ENCODE results near the gene AP3B1.
A peak's percentile ranks its signal among the peaks of the same experiment; 100 is the strongest.

AP3B1 gene

DNA sequence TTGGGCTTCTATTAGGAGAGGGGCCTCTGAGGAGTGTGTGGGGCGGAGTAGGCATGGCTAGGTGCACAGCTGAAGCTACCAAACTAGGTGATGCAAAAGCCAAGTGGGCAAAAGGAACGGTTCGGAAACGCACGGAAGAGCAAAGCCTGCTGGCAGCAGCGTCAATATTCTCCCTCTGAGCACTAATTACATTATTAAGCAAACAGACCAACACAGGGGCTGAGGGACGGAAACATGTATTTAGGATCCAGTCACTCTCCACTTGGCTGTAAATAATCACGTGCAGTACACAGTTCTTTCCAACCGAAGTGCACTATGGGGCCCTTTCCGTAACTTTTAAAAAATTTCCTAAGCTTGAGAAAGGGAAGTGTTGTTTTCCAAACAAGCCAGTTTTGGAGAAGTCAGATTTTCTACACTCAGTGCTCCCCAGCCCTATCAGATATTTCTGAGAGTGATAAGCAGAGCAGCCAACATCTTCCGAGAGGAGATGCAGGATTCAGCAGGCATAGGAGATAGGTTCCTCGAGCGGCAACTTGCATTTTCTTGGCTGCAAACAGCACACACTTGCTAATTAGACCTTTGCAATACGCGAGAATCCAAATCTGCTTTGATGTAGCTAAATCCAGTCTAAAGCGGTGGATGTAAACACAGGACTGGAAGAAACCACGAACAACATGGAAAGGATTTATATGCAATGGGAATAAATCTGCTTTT is 301.2 kb downstream of the AP3B1 start:
- H3K18ac ChIP-seq (ENCODE audit: low read length), result no peak overlapping the region
- no peak overlapping the region for H2AK5ac ChIP-seq (ENCODE audit: low read length)
- no peak overlapping the region for H3K4me2 ChIP-seq (ENCODE audit: low read length)
- H2BK15ac ChIP-seq (replicated peaks; ENCODE audit: low read depth), result no peak overlapping the region
- no peak overlapping the region for H3K23ac ChIP-seq (ENCODE audit: low read length)
- no CpG with 5 or more reads among the region's 17 CpGs for WGBS (ENCODE audit: extremely low coverage, insufficient coverage, low lambda C conversion rate)
- H4K5ac ChIP-seq (ENCODE audit: low read length), result no peak overlapping the region
- no peak overlapping the region for H3K4ac ChIP-seq (ENCODE audit: low read depth, low read length)
- H2BK120ac ChIP-seq (ENCODE audit: low read depth, low read length), result no peak overlapping the region
- no peak for DNase-seq
- no peak overlapping the region for H3K9ac ChIP-seq (ENCODE audit: low read length)
- no peaks in the 10 kb centered on the region for H3K79me2 ChIP-seq (ENCODE audit: control insufficient read depth, insufficient read depth, low read length)
- H4K8ac ChIP-seq (ENCODE audit: low read depth, low read length), result no peak overlapping the region
- H2BK5ac ChIP-seq (ENCODE audit: low read length), result no peak overlapping the region
- H3K27ac ChIP-seq (ENCODE audit: low read depth, low read length), result no peak overlapping the region
- peaks cover 3% of the 10 kb centered on the region for H3K27me3 ChIP-seq (ENCODE audit: insufficient read depth, low read length, poor library complexity)
- no peaks in the 10 kb centered on the region for H3K4me1 ChIP-seq (ENCODE audit: control insufficient read depth, low read depth, low read length)
- no peaks in the 10 kb centered on the region for H3K79me1 ChIP-seq (ENCODE audit: low read length)
- H3K56ac ChIP-seq (ENCODE audit: low read length), result no peak overlapping the region
- H3K4me3 ChIP-seq (ENCODE audit: low read length), result no peak overlapping the region
- no peaks in the 10 kb centered on the region for H3K36me3 ChIP-seq (ENCODE audit: control insufficient read depth, insufficient read depth, low read length)

DNA sequence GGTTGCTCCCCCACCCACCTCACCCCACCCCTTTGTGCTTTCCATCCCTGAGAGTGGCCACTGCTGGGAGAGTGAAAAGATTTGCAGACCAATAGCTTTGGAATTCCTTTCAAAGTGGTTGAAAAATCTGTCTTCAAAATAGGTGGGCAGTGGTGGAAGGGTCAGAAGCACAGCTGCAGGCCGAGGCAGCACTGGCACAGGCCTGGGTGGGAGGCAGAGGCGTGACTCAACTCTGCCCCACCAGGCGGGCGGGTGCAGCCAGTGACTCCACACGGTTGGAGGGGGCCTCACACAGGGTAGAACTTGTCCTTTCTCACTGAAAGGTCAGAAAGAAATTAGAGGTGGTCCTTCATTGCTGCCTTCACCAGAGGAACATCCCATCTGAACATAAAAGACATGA is 303.4 kb downstream of the AP3B1 start:
- Histone ChIP-seq H3K27me3 (ENCODE audit: insufficient read depth, low read length, poor library complexity) (peaks cover 3% of the 10 kb centered on the region), H2BK120ac (ENCODE audit: low read depth, low read length) (no peak overlapping the region), H3K27ac (ENCODE audit: low read depth, low read length) (no peak overlapping the region)

DNA sequence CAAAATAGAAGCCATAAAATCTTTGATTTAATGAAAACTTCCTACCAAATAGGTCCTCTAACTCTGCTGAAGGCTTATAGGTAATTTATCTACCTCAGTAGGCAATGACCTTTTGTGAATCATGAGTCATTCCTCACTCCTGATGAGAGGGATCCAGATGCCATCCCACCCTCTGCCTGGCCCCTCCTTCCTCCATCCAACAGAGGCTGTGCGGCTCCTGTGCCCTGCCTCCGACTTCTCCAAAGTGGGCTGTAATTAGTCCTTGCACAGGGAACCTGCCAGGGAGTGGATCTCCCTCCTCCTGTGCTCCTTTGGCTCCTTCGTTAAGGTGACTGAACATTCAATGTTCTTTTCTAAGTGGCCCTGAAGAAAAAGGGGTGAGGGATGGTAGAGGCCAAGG is 304.5 kb downstream of the AP3B1 start:
- Histone ChIP-seq H3K4me1 (ENCODE audit: control insufficient read depth, low read depth, low read length) (no peaks in the 10 kb centered on the region), H3K27ac (ENCODE audit: low read depth, low read length) (no peak overlapping the region)
- no CpG with 5 or more reads among the region's 3 CpGs for WGBS (ENCODE audit: extremely low coverage, insufficient coverage, low lambda C conversion rate)

More for the DNA sequence above, 303.4 kb downstream of the AP3B1 start:
- Histone ChIP-seq H4K5ac (ENCODE audit: low read length) (no peak overlapping the region), H3K36me3 (ENCODE audit: control insufficient read depth, insufficient read depth, low read length) (no peaks in the 10 kb centered on the region), H2BK15ac (replicated peaks; ENCODE audit: low read depth) (no peak overlapping the region), H3K79me2 (ENCODE audit: control insufficient read depth, insufficient read depth, low read length) (no peaks in the 10 kb centered on the region), H3K4me2 (ENCODE audit: low read length) (no peak overlapping the region), H3K23ac (ENCODE audit: low read length) (peak overlapping the region; percentile 4), H2BK5ac (ENCODE audit: low read length) (no peak overlapping the region), H3K4me1 (ENCODE audit: control insufficient read depth, low read depth, low read length) (no peaks in the 10 kb centered on the region), H3K56ac (ENCODE audit: low read length) (no peak overlapping the region), H3K4ac (ENCODE audit: low read depth, low read length) (no peak overlapping the region), H4K8ac (ENCODE audit: low read depth, low read length) (no peak overlapping the region), H2AK5ac (ENCODE audit: low read length) (no peak overlapping the region), H3K9ac (ENCODE audit: low read length) (no peak overlapping the region), H3K18ac (ENCODE audit: low read length) (no peak overlapping the region), H3K79me1 (ENCODE audit: low read length) (no peaks in the 10 kb centered on the region), H3K4me3 (ENCODE audit: low read length) (no peak overlapping the region)
- peak; percentile 23 for DNase-seq
- no CpG with 5 or more reads among the region's 5 CpGs for WGBS (ENCODE audit: extremely low coverage, insufficient coverage, low lambda C conversion rate)

DNA sequence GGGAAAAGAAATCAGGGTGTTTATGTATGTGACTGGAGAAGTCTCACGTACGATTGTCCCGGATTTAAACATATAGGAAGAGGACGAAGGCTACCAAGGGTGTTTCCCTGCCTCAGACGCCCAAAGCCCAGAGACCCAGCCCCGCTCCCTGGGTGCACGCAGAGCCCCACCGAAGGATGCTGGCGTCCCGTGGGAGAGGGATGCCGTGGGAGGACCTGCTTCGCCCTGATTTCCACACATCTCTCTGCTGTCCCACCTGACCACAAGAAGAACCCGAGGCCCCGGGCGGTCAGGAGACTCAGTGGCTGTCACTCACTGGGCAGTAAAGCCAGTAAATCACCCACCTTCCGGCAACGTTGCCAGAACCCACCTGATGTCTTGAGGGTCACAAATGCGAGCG is 306.5 kb downstream of the AP3B1 start:
- Histone ChIP-seq H2AK5ac (ENCODE audit: low read length) (no peak overlapping the region), H3K27ac (ENCODE audit: low read depth, low read length) (no peak overlapping the region), H3K23ac (ENCODE audit: low read length) (no peak overlapping the region), H3K18ac (ENCODE audit: low read length) (no peak overlapping the region), H3K36me3 (ENCODE audit: control insufficient read depth, insufficient read depth, low read length) (no peaks in the 10 kb centered on the region), H3K27me3 (ENCODE audit: insufficient read depth, low read length, poor library complexity) (peaks cover 3% of the 10 kb centered on the region), H3K79me1 (ENCODE audit: low read length) (no peaks in the 10 kb centered on the region), H3K4me2 (ENCODE audit: low read length) (no peak overlapping the region), H3K56ac (ENCODE audit: low read length) (no peak overlapping the region), H2BK5ac (ENCODE audit: low read length) (no peak overlapping the region), H3K4ac (ENCODE audit: low read depth, low read length) (no peak overlapping the region), H4K5ac (ENCODE audit: low read length) (no peak overlapping the region), H3K4me3 (ENCODE audit: low read length) (no peak overlapping the region), H3K4me1 (ENCODE audit: control insufficient read depth, low read depth, low read length) (peaks cover 3% of the 10 kb centered on the region), H2BK15ac (replicated peaks; ENCODE audit: low read depth) (no peak overlapping the region), H2BK120ac (ENCODE audit: low read depth, low read length) (no peak overlapping the region), H4K8ac (ENCODE audit: low read depth, low read length) (no peak overlapping the region), H3K79me2 (ENCODE audit: control insufficient read depth, insufficient read depth, low read length) (no peaks in the 10 kb centered on the region), H3K9ac (ENCODE audit: low read length) (no peak overlapping the region)
- DNase-seq, result no peak
- WGBS (ENCODE audit: extremely low coverage, insufficient coverage, low lambda C conversion rate), result no CpG with 5 or more reads among the region's 19 CpGs

More for the DNA sequence above, 304.5 kb downstream of the AP3B1 start:
- H3K9ac ChIP-seq (ENCODE audit: low read length), result no peak overlapping the region
- no peak overlapping the region for H2BK15ac ChIP-seq (replicated peaks; ENCODE audit: low read depth)
- peaks cover 3% of the 10 kb centered on the region for H3K27me3 ChIP-seq (ENCODE audit: insufficient read depth, low read length, poor library complexity)
- H3K79me1 ChIP-seq (ENCODE audit: low read length), result no peaks in the 10 kb centered on the region
- H3K79me2 ChIP-seq (ENCODE audit: control insufficient read depth, insufficient read depth, low read length), result no peaks in the 10 kb centered on the region
- no peak overlapping the region for H3K4me2 ChIP-seq (ENCODE audit: low read length)
- no peak overlapping the region for H4K8ac ChIP-seq (ENCODE audit: low read depth, low read length)
- H2BK120ac ChIP-seq (ENCODE audit: low read depth, low read length), result no peak overlapping the region
- peak; percentile 62 for DNase-seq
- H3K36me3 ChIP-seq (ENCODE audit: control insufficient read depth, insufficient read depth, low read length), result no peaks in the 10 kb centered on the region
- no peak overlapping the region for H3K23ac ChIP-seq (ENCODE audit: low read length)
- no peak overlapping the region for H3K4ac ChIP-seq (ENCODE audit: low read depth, low read length)
- H3K56ac ChIP-seq (ENCODE audit: low read length), result no peak overlapping the region
- H2AK5ac ChIP-seq (ENCODE audit: low read length), result no peak overlapping the region
- no peak overlapping the region for H3K18ac ChIP-seq (ENCODE audit: low read length)
- no peak overlapping the region for H3K4me3 ChIP-seq (ENCODE audit: low read length)
- no peak overlapping the region for H4K5ac ChIP-seq (ENCODE audit: low read length)
- no peak overlapping the region for H2BK5ac ChIP-seq (ENCODE audit: low read length)

DNA sequence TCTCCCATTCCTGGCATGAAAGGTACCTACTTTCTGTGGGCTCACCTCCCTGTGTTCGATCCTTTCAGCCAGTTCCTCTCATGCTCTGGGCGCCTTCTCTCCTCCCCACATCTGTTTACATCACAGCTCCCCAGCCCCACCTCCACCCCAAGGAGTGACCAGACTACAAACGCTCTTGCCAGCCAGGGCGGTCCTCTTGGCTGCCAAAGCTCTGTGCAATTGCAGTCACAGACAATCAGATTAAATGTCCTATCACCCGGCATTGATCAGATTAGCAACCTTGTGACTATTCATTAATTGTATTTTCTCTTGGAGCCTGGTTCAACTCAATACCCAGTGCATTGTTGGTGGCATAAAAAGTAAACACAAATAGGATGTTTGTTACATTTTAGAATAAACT is 307.2 kb downstream of the AP3B1 start:
- no peak overlapping the region for H3K23ac ChIP-seq (ENCODE audit: low read length)
- H3K56ac ChIP-seq (ENCODE audit: low read length), result no peak overlapping the region
- no peak overlapping the region for H2BK120ac ChIP-seq (ENCODE audit: low read depth, low read length)
- no peaks in the 10 kb centered on the region for H3K27me3 ChIP-seq (ENCODE audit: insufficient read depth, low read length, poor library complexity)
- no peak overlapping the region for H3K18ac ChIP-seq (ENCODE audit: low read length)
- H3K9ac ChIP-seq (ENCODE audit: low read length), result no peak overlapping the region
- no peak overlapping the region for H2AK5ac ChIP-seq (ENCODE audit: low read length)
- H2BK5ac ChIP-seq (ENCODE audit: low read length), result no peak overlapping the region
- no peaks in the 10 kb centered on the region for H3K36me3 ChIP-seq (ENCODE audit: control insufficient read depth, insufficient read depth, low read length)
- H2BK15ac ChIP-seq (replicated peaks; ENCODE audit: low read depth), result no peak overlapping the region
- no peak overlapping the region for H3K27ac ChIP-seq (ENCODE audit: low read depth, low read length)
- H3K4me1 ChIP-seq (ENCODE audit: control insufficient read depth, low read depth, low read length), result peaks cover 3% of the 10 kb centered on the region
- no CpG with 5 or more reads among the region's 5 CpGs for WGBS (ENCODE audit: extremely low coverage, insufficient coverage, low lambda C conversion rate)
- no peaks in the 10 kb centered on the region for H3K79me1 ChIP-seq (ENCODE audit: low read length)
- no peak overlapping the region for H3K4me2 ChIP-seq (ENCODE audit: low read length)
- no peak overlapping the region for H4K8ac ChIP-seq (ENCODE audit: low read depth, low read length)
- no peak overlapping the region for H4K5ac ChIP-seq (ENCODE audit: low read length)
- no peak overlapping the region for H3K4ac ChIP-seq (ENCODE audit: low read depth, low read length)
- H3K79me2 ChIP-seq (ENCODE audit: control insufficient read depth, insufficient read depth, low read length), result no peaks in the 10 kb centered on the region
- no peak overlapping the region for H3K4me3 ChIP-seq (ENCODE audit: low read length)
- peak; percentile 31 for DNase-seq

DNA sequence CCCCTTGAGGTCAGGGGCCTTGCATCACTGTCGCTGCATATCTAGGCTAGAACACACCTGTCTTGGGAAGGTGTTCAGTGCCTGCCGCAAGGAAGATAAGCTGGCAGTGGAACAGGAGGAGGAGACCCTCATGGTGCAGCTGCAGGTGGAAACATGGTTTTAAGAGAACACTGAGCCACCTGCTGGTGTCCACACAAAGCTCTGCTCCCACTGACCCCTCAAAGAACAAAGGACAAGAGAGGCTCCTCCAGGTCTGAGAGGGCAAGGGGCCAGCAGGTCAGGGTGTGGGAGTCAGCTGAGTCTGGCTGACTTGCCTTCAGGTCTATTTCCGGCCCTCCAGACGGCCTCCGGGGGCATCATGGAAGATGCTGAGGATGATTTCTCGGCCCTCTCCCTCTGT is 308.2 kb downstream of the AP3B1 start:
- H2BK5ac ChIP-seq (ENCODE audit: low read length), result no peak overlapping the region
- H3K4me1 ChIP-seq (ENCODE audit: control insufficient read depth, low read depth, low read length), result peaks cover 3% of the 10 kb centered on the region
- no peak overlapping the region for H2BK120ac ChIP-seq (ENCODE audit: low read depth, low read length)
- no peaks in the 10 kb centered on the region for H3K79me1 ChIP-seq (ENCODE audit: low read length)
- WGBS (ENCODE audit: extremely low coverage, insufficient coverage, low lambda C conversion rate), result no CpG with 5 or more reads among the region's 6 CpGs
- H3K4ac ChIP-seq (ENCODE audit: low read depth, low read length), result no peak overlapping the region
- no peak overlapping the region for H3K27ac ChIP-seq (ENCODE audit: low read depth, low read length)
- H3K9ac ChIP-seq (ENCODE audit: low read length), result no peak overlapping the region
- H3K23ac ChIP-seq (ENCODE audit: low read length), result no peak overlapping the region
- no peak overlapping the region for H3K18ac ChIP-seq (ENCODE audit: low read length)
- no peak overlapping the region for H4K8ac ChIP-seq (ENCODE audit: low read depth, low read length)
- no peak overlapping the region for H3K56ac ChIP-seq (ENCODE audit: low read length)
- no peak overlapping the region for H4K5ac ChIP-seq (ENCODE audit: low read length)
- no peak overlapping the region for H3K4me3 ChIP-seq (ENCODE audit: low read length)
- no peaks in the 10 kb centered on the region for H3K27me3 ChIP-seq (ENCODE audit: insufficient read depth, low read length, poor library complexity)
- H3K36me3 ChIP-seq (ENCODE audit: control insufficient read depth, insufficient read depth, low read length), result no peaks in the 10 kb centered on the region
- peak; percentile 13 for DNase-seq
- no peak overlapping the region for H3K4me2 ChIP-seq (ENCODE audit: low read length)
- no peaks in the 10 kb centered on the region for H3K79me2 ChIP-seq (ENCODE audit: control insufficient read depth, insufficient read depth, low read length)
- no peak overlapping the region for H2AK5ac ChIP-seq (ENCODE audit: low read length)
- H2BK15ac ChIP-seq (replicated peaks; ENCODE audit: low read depth), result no peak overlapping the region

All from mesendoderm (in vitro differentiated cells).